ENCODE measurements around the gene HELT.
"Not testable (repeated sequence)": the region's sequence is repeated elsewhere in the genome, so short reads cannot be mapped to it uniquely, and the experiment has no call there.

HELT gene

GRCh38 chr4:184983672-184984356, 34.5 kb upstream of the HELT start:
- no peak overlapping the region for H3K27ac ChIP-seq (ENCODE audit: extremely low read depth, low read depth, low read length)
- peak; percentile 63; the same call in 1 of the 2 replicates for TF ChIP-seq ZBTB11 (tag by site-specific recombination; conservative IDR thresholded peaks at IDR 0.05; ENCODE audit: low read depth)
- TF ChIP-seq ZNF324 (tag by site-specific recombination; IDR thresholded peaks at IDR 0.05): no peak
- TF ChIP-seq ZNF654 (tag by site-specific recombination; IDR thresholded peaks at IDR 0.05; ENCODE audit: low read depth): peak; percentile 9; the same call in 1 of the 2 replicates
- TF ChIP-seq SP2 (tag by site-specific recombination; IDR thresholded peaks at IDR 0.05): peak; percentile 21; the same call in 1 of the 2 replicates
- POLR2A ChIA-PET: interaction anchor here (1.8 kb wide), 1 partner anchor 250 kb away, joined by 7 read pairs; the partner anchor contains the start of gene CENPU
- no peak overlapping the region for H3K4me3 ChIP-seq (ENCODE audit: low read depth, low read length)
- no peaks in the 10 kb centered on the region for H3K4me1 ChIP-seq (ENCODE audit: control insufficient read depth, insufficient read depth, low read length)
- CTCF ChIA-PET: interaction anchor here (0.6 to 0.9 kb wide), 6 partner anchors 9 to 542 kb away, joined by 3 to 4 read pairs (median 3); no protein-coding TSS in a partner anchor
- no peaks in the 10 kb centered on the region for H3K36me3 ChIP-seq (ENCODE audit: control insufficient read depth in 2 of 2, insufficient read depth in 1 of 2, low read length in 2 of 2)
- H3K9me3 ChIP-seq (ENCODE audit: control insufficient read depth, insufficient read depth, low read depth, low read length): no peaks in the 10 kb centered on the region

- no peaks in the 10 kb centered on the region for H3K9me3 ChIP-seq (ENCODE audit: control insufficient read depth, insufficient read depth, low read depth, low read length)
- POLR2A ChIA-PET: no interaction called here
- no peaks in the 10 kb centered on the region for H3K36me3 ChIP-seq (ENCODE audit: control insufficient read depth in 2 of 2, insufficient read depth in 1 of 2, low read length in 2 of 2)
- TF ChIP-seq ZSCAN4 (tag by site-specific recombination; IDR thresholded peaks at IDR 0.05) (peak; percentile 96), ZNF341 (tag by site-specific recombination; IDR thresholded peaks at IDR 0.05; ENCODE audit: low read depth) (no peak), ZBTB8A (tag by site-specific recombination; IDR thresholded peaks at IDR 0.05) (no peak), ZNF18 (tag by site-specific recombination; IDR thresholded peaks at IDR 0.05) (peak; percentile 45; the same call in 1 of the 2 replicates), ZBTB26 (tag by site-specific recombination; optimal IDR thresholded peaks at IDR 0.05) (peak; percentile 45)
- no peaks in the 10 kb centered on the region for H3K4me1 ChIP-seq (ENCODE audit: control insufficient read depth, insufficient read depth, low read length)
- CTCF ChIA-PET: interaction anchor here (0.6 kb wide), 1 partner anchor 44 kb away, joined by 3 read pairs; no protein-coding TSS in a partner anchor
- no peak overlapping the region for H3K27ac ChIP-seq (ENCODE audit: extremely low read depth, low read depth, low read length)
- H3K4me3 ChIP-seq (ENCODE audit: low read depth, low read length): no peak overlapping the region
Observed at GRCh38 chr4:184987493-184988031, 30.7 kb upstream of the HELT start.

- Histone ChIP-seq H3K9me3 (ENCODE audit: control insufficient read depth, insufficient read depth, low read depth, low read length) (no peaks in the 10 kb centered on the region), H3K4me3 (ENCODE audit: low read depth, low read length) (no peak overlapping the region), H3K4me1 (ENCODE audit: control insufficient read depth, insufficient read depth, low read length) (no peaks in the 10 kb centered on the region), H3K36me3 (ENCODE audit: control insufficient read depth in 2 of 2, insufficient read depth in 1 of 2, low read length in 2 of 2) (no peaks in the 10 kb centered on the region), H3K27ac (ENCODE audit: extremely low read depth, low read depth, low read length) (no peak overlapping the region)
- ChIA-PET POLR2A (no interaction called here), CTCF (no interaction called here)
- TF ChIP-seq ZXDB (tag by site-specific recombination; IDR thresholded peaks at IDR 0.05) (no peak), BCL11A (tag by site-specific recombination; IDR thresholded peaks at IDR 0.05; ENCODE audit: low read depth) (no peak), ZNF24 (tag by site-specific recombination; IDR thresholded peaks at IDR 0.05) (no peak), ZNF169 (tag by site-specific recombination; IDR thresholded peaks at IDR 0.05) (no peak), ZNF514 (tag by site-specific recombination; IDR thresholded peaks at IDR 0.05) (no peak), ZSCAN23 (tag by site-specific recombination; IDR thresholded peaks at IDR 0.05) (no peak), ZNF837 (tag by site-specific recombination; IDR thresholded peaks at IDR 0.05) (no peak)
Observed at GRCh38 chr4:184988611-184989010, 29.7 kb upstream of the HELT start.

- CTCF ChIA-PET; H3K4me1 ChIP-seq (ENCODE audit: control insufficient read depth, insufficient read depth, low read length); H3K27ac ChIP-seq (ENCODE audit: extremely low read depth, low read depth, low read length); H3K9me3 ChIP-seq (ENCODE audit: control insufficient read depth, insufficient read depth, low read depth, low read length); POLR2A ChIA-PET; H3K4me3 ChIP-seq (ENCODE audit: low read depth, low read length); H3K36me3 ChIP-seq (ENCODE audit: control insufficient read depth in 2 of 2, insufficient read depth in 1 of 2, low read length in 2 of 2): not testable (repeated sequence)
Observed at GRCh38 chr4:184989283-184989682, 29.0 kb upstream of the HELT start.

GRCh38 chr4:184990131-184990530, 28.2 kb upstream of the HELT start:
- POLR2A ChIA-PET: not testable (repeated sequence)

More at GRCh38 chr4:184990131-184990530, 28.2 kb upstream of the HELT start:
- H3K36me3 ChIP-seq (ENCODE audit: control insufficient read depth in 2 of 2, insufficient read depth in 1 of 2, low read length in 2 of 2); H3K4me1 ChIP-seq (ENCODE audit: control insufficient read depth, insufficient read depth, low read length); CTCF ChIA-PET; H3K9me3 ChIP-seq (ENCODE audit: control insufficient read depth, insufficient read depth, low read depth, low read length); H3K4me3 ChIP-seq (ENCODE audit: low read depth, low read length); H3K27ac ChIP-seq (ENCODE audit: extremely low read depth, low read depth, low read length): not testable (repeated sequence)

Measured in HEK293 (cell line).